WTC11 (cell line): ENCODE data around the gene SLC31A1. TPM values are rescaled to one million over a fixed set of nuclear protein-coding genes. Genes with fewer than 3 reads are reported as not detected.

ENCODE experiments used
- ATAC-seq: fragments of 200-7000 bp; cut with Tn5 transposase; 2 replicates; pipeline ENCODE4 v1.10.0; 2021; ENCODE audit warnings: mild to moderate bottlenecking, moderate library complexity
- CTCF ChIA-PET: fragments of 300-600 bp; sonication (Branson Sonifier 250); formaldehyde crosslinking; loops from one replicate; lab custom pipeline; 2021; ENCODE audit warnings: antibody characterized with exemption; lab: Charles Lee
- POLR2A ChIA-PET: fragments of 350-600 bp; sonication (Branson Sonifier 250); formaldehyde crosslinking; loops from one replicate; lab custom pipeline; 2021; ENCODE audit warnings: antibody characterized with exemption; lab: Charles Lee
- DNase-seq: peaks from one replicate; pipeline ENCODE4 v3.0.0; 2021; ENCODE audit warnings: low spot score
- H3K27ac Mint-ChIP-seq: 2 replicates; pipeline ENCODE4 v1.8.0; 2021; ENCODE audit warnings: mixed read lengths
- H3K27me3 Mint-ChIP-seq: 2 replicates; pipeline ENCODE4 v1.8.0; 2021; ENCODE audit warnings: low read depth, mild to moderate bottlenecking, moderate library complexity, mixed read lengths
- H3K36me3 Mint-ChIP-seq: 2 replicates; pipeline ENCODE4 v1.8.0; 2021; ENCODE audit warnings: mixed read lengths
- H3K4me1 Mint-ChIP-seq: 2 replicates; pipeline ENCODE4 v1.8.0; 2022; ENCODE audit warnings: mixed read lengths
- H3K4me3 Mint-ChIP-seq: 2 replicates; pipeline ENCODE4 v1.8.0; 2021; ENCODE audit warnings: mild to moderate bottlenecking, moderate library complexity, mixed read lengths
- H3K9me3 Mint-ChIP-seq: 2 replicates; pipeline ENCODE4 v1.8.0; 2021; ENCODE audit warnings: mixed read lengths
- CBFB ChIP-seq: sonication (generic); formaldehyde crosslinking; IDR thresholded peaks from 2 replicates; pipeline ENCODE4 v1.8.1; 2022; ENCODE audit warnings: mild to moderate bottlenecking, low read depth, missing genetic modification reagents
- CREB1 ChIP-seq: sonication (generic); formaldehyde crosslinking; IDR thresholded peaks from 2 replicates; pipeline ENCODE4 v1.8.0; 2023; ENCODE audit warnings: mild to moderate bottlenecking, missing genetic modification reagents
- CREM ChIP-seq: sonication (generic); formaldehyde crosslinking; IDR thresholded peaks from 2 replicates; pipeline ENCODE4 v1.8.1; 2022; ENCODE audit warnings: mild to moderate bottlenecking, missing genetic modification reagents, moderate library complexity
- ELF4 ChIP-seq: sonication (generic); formaldehyde crosslinking; IDR thresholded peaks from 2 replicates; pipeline ENCODE4 v1.8.1; 2022; ENCODE audit warnings: low read depth, mild to moderate bottlenecking, moderate library complexity, missing genetic modification reagents
- FOXK1 ChIP-seq: sonication (generic); formaldehyde crosslinking; IDR thresholded peaks from 2 replicates; pipeline ENCODE4 v1.8.0; 2022; ENCODE audit warnings: mild to moderate bottlenecking, moderate library complexity, missing genetic modification reagents
- GABPB1 ChIP-seq: sonication (generic); formaldehyde crosslinking; IDR thresholded peaks from 2 replicates; pipeline ENCODE4 v1.8.1; 2023; ENCODE audit warnings: mild to moderate bottlenecking, missing genetic modification reagents
- MYBL2 ChIP-seq: sonication (generic); formaldehyde crosslinking; IDR thresholded peaks from 2 replicates; pipeline ENCODE4 v1.8.1; 2023; ENCODE audit warnings: mild to moderate bottlenecking, moderate library complexity, missing genetic modification reagents
- NFATC4 ChIP-seq: fragments of 250-450 bp; sonication (Bioruptor Pico); IDR thresholded peaks from 2 replicates; pipeline ENCODE4 v1.9.0; 2021; ENCODE audit warnings: mild to moderate bottlenecking
- PRRX2 ChIP-seq: fragments of 250-450 bp; sonication (Bioruptor Pico); IDR thresholded peaks from 2 replicates; pipeline ENCODE4 v1.8.0; 2021; ENCODE audit warnings: mild to moderate bottlenecking
- SOX15 ChIP-seq: fragments of 250-450 bp; sonication (Bioruptor Pico); IDR thresholded peaks from 2 replicates; pipeline ENCODE4 v1.9.0; 2021; ENCODE audit warnings: mild to moderate bottlenecking
- TEAD1 ChIP-seq: sonication (generic); formaldehyde crosslinking; IDR thresholded peaks from 2 replicates; pipeline ENCODE4 v1.8.0; 2022; ENCODE audit warnings: mild to moderate bottlenecking, missing genetic modification reagents
- TP53 ChIP-seq: sonication (generic); formaldehyde crosslinking; IDR thresholded peaks from 2 replicates; pipeline ENCODE4 v1.8.1; 2023; ENCODE audit warnings: mild to moderate bottlenecking, missing genetic modification reagents
- ZNF232 ChIP-seq: sonication (generic); formaldehyde crosslinking; IDR thresholded peaks from 2 replicates; pipeline ENCODE4 v1.8.0; 2022; ENCODE audit warnings: mild to moderate bottlenecking, missing genetic modification reagents
- total RNA-seq: library from RNA; stranded (reverse); gene quantifications from 3 replicates; pipeline ENCODE4 v1.2.3, GENCODE V29; 2021
- TF ChIP-seq, protein P1 (sequence below): sonication (generic); formaldehyde crosslinking; IDR thresholded peaks from 2 replicates; pipeline ENCODE4 v1.8.0; 2022; ENCODE audit warnings: missing genetic modification reagents
- TF ChIP-seq, protein P2 (sequence below): sonication (generic); formaldehyde crosslinking; IDR thresholded peaks from 2 replicates; pipeline ENCODE4 v1.8.0; 2022; ENCODE audit warnings: mild to moderate bottlenecking, missing genetic modification reagents
- TF ChIP-seq, protein P3 (sequence below): sonication (generic); formaldehyde crosslinking; IDR thresholded peaks from 2 replicates; pipeline ENCODE4 v1.8.0; 2022; ENCODE audit warnings: mild to moderate bottlenecking, missing genetic modification reagents
- TF ChIP-seq, protein P4 (sequence below): sonication (generic); formaldehyde crosslinking; IDR thresholded peaks from 2 replicates; pipeline ENCODE4 v1.8.1; 2023; ENCODE audit warnings: mild to moderate bottlenecking, missing genetic modification reagents, borderline replicate concordance
- TF ChIP-seq, protein P5 (sequence below): sonication (generic); formaldehyde crosslinking; IDR thresholded peaks from 2 replicates; pipeline ENCODE4 v1.8.0; 2022; ENCODE audit warnings: mild to moderate bottlenecking, missing genetic modification reagents
- TF ChIP-seq, protein P6 (sequence below): sonication (generic); formaldehyde crosslinking; IDR thresholded peaks from 2 replicates; pipeline ENCODE4 v1.8.1; 2022; ENCODE audit warnings: mild to moderate bottlenecking, moderate library complexity, missing genetic modification reagents
- TF ChIP-seq, protein P7 (sequence below): sonication (generic); formaldehyde crosslinking; IDR thresholded peaks from 2 replicates; pipeline ENCODE4 v1.8.0; 2023; ENCODE audit warnings: missing genetic modification reagents
- TF ChIP-seq, protein P8 (sequence below): fragments of 250-450 bp; sonication (Bioruptor Pico); IDR thresholded peaks from 2 replicates; pipeline ENCODE4 v1.8.0; 2021; ENCODE audit warnings: mild to moderate bottlenecking

SLC31A1 gene
- total RNA-seq, 1 experiment from 2014 or later: 43.9 TPM

DNA sequence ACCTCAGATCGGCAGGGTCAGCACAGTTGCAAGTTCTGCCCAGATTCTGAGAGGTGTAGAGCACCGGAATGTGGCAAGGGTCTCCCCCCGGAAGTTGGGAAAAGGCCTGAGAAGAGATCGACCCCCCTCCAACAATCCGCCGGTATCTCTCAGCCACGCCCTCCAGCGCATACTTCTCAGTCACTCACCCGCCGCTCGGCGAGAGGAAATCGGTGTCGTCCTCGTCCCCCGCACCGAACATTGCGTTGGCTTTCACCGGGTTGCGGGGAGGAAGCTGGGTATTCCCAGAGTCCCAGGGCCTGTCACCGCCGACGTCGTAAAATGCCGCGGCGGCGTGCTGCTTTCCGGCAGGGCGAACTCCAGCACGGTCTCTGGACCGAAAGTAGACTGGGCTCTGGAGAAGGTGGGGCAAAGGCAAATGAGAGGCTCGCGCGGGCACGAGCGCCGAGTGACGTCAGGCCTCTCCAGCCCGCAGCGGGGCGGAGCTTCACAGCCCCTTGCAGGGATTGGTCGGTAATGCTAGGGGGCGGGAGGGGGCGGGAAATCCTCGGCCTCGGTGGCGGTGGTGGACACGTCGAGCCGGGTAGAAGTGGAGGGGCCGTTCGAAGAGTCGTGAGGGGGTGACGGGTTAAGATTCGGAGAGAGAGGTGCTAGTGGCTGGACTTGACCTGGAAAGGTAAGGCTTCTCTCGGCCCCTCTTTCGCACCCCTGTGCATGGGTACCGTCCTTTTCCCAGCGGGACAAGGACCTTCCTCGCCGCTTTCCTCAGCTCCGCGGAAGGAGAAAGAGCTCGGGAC lies at the start of gene SLC31A1, which contains the start of gene FKBP15 (continued):
- TF ChIP-seq, protein P1, sequence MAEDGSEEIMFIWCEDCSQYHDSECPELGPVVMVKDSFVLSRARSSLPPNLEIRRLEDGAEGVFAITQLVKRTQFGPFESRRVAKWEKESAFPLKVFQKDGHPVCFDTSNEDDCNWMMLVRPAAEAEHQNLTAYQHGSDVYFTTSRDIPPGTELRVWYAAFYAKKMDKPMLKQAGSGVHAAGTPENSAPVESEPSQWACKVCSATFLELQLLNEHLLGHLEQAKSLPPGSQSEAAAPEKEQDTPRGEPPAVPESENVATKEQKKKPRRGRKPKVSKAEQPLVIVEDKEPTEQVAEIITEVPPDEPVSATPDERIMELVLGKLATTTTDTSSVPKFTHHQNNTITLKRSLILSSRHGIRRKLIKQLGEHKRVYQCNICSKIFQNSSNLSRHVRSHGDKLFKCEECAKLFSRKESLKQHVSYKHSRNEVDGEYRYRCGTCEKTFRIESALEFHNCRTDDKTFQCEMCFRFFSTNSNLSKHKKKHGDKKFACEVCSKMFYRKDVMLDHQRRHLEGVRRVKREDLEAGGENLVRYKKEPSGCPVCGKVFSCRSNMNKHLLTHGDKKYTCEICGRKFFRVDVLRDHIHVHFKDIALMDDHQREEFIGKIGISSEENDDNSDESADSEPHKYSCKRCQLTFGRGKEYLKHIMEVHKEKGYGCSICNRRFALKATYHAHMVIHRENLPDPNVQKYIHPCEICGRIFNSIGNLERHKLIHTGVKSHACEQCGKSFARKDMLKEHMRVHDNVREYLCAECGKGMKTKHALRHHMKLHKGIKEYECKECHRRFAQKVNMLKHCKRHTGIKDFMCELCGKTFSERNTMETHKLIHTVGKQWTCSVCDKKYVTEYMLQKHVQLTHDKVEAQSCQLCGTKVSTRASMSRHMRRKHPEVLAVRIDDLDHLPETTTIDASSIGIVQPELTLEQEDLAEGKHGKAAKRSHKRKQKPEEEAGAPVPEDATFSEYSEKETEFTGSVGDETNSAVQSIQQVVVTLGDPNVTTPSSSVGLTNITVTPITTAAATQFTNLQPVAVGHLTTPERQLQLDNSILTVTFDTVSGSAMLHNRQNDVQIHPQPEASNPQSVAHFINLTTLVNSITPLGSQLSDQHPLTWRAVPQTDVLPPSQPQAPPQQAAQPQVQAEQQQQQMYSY: no peak
- TF ChIP-seq, protein P2, sequence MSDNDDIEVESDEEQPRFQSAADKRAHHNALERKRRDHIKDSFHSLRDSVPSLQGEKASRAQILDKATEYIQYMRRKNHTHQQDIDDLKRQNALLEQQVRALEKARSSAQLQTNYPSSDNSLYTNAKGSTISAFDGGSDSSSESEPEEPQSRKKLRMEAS (CRISPR knock-in tag): peak; percentile 58; the same call in 1 of the 2 replicates
- TF ChIP-seq NFATC4 (no peak), GABPB1 (CRISPR knock-in tag) (peak; percentile 77), MYBL2 (CRISPR knock-in tag) (peak; percentile 81; the same call in 1 of the 2 replicates), SOX15 (no peak), TEAD1 (CRISPR knock-in tag) (0 out of 2 replicates have a peak, but pooled peaks have one; percentile 6), FOXK1 (CRISPR knock-in tag) (peak; percentile 86; the same call in 1 of the 2 replicates), CREM (CRISPR knock-in tag) (peak; percentile 67; the same call in 1 of the 2 replicates), CREB1 (peak; percentile 63; the same call in 1 of the 2 replicates)
- TF ChIP-seq, protein P3, sequence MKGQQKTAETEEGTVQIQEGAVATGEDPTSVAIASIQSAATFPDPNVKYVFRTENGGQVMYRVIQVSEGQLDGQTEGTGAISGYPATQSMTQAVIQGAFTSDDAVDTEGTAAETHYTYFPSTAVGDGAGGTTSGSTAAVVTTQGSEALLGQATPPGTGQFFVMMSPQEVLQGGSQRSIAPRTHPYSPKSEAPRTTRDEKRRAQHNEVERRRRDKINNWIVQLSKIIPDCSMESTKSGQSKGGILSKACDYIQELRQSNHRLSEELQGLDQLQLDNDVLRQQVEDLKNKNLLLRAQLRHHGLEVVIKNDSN (CRISPR knock-in tag): peak; percentile 48; the same call in 1 of the 2 replicates
- TF ChIP-seq, protein P4, sequence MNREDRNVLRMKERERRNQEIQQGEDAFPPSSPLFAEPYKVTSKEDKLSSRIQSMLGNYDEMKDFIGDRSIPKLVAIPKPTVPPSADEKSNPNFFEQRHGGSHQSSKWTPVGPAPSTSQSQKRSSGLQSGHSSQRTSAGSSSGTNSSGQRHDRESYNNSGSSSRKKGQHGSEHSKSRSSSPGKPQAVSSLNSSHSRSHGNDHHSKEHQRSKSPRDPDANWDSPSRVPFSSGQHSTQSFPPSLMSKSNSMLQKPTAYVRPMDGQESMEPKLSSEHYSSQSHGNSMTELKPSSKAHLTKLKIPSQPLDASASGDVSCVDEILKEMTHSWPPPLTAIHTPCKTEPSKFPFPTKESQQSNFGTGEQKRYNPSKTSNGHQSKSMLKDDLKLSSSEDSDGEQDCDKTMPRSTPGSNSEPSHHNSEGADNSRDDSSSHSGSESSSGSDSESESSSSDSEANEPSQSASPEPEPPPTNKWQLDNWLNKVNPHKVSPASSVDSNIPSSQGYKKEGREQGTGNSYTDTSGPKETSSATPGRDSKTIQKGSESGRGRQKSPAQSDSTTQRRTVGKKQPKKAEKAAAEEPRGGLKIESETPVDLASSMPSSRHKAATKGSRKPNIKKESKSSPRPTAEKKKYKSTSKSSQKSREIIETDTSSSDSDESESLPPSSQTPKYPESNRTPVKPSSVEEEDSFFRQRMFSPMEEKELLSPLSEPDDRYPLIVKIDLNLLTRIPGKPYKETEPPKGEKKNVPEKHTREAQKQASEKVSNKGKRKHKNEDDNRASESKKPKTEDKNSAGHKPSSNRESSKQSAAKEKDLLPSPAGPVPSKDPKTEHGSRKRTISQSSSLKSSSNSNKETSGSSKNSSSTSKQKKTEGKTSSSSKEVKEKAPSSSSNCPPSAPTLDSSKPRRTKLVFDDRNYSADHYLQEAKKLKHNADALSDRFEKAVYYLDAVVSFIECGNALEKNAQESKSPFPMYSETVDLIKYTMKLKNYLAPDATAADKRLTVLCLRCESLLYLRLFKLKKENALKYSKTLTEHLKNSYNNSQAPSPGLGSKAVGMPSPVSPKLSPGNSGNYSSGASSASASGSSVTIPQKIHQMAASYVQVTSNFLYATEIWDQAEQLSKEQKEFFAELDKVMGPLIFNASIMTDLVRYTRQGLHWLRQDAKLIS (CRISPR knock-in tag): no peak
- TF ChIP-seq, protein P5, sequence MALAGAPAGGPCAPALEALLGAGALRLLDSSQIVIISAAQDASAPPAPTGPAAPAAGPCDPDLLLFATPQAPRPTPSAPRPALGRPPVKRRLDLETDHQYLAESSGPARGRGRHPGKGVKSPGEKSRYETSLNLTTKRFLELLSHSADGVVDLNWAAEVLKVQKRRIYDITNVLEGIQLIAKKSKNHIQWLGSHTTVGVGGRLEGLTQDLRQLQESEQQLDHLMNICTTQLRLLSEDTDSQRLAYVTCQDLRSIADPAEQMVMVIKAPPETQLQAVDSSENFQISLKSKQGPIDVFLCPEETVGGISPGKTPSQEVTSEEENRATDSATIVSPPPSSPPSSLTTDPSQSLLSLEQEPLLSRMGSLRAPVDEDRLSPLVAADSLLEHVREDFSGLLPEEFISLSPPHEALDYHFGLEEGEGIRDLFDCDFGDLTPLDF: 0 out of 2 replicates have a peak, but pooled peaks have one; percentile 51
- TF ChIP-seq, protein P6, sequence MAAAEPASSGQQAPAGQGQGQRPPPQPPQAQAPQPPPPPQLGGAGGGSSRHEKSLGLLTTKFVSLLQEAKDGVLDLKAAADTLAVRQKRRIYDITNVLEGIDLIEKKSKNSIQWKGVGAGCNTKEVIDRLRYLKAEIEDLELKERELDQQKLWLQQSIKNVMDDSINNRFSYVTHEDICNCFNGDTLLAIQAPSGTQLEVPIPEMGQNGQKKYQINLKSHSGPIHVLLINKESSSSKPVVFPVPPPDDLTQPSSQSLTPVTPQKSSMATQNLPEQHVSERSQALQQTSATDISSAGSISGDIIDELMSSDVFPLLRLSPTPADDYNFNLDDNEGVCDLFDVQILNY: peak; percentile 79; the same call in 1 of the 2 replicates

DNA sequence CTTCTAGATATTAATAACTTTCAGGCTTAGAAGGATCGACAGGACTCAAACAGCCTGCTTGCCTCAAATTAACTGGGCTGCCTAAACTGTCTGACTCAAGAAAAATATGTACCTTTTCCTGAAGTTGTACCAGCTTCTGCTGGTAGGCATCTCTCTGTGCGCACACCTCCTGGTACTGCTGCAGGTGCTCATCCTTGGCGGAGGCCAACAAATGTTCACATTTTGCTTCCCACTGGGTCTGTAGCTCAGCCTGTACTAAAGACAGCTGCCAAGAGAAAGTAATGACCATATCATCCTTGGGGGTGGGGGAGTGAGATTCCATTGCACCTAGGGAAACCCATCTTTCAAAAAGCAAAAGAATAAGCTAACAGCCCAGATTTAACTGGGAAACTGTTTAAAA lies 48.0 kb upstream of the SLC31A1 start:
- Mint-ChIP-seq H3K4me1 (no peaks in the 10 kb centered on the region), H3K27ac (no peak overlapping the region), H3K27me3 (no peaks in the 10 kb centered on the region), H3K36me3 (peaks cover 67% of the 10 kb centered on the region), H3K4me3 (no peak overlapping the region), H3K9me3 (peaks cover 8% of the 10 kb centered on the region)
- ATAC-seq (no peak), DNase-seq (no peak)
- POLR2A ChIA-PET: no interaction called here
- CTCF ChIA-PET: interaction anchor here (1.9 kb wide), 1 partner anchor 22 kb away, joined by 4 read pairs; the partner anchor contains the start of gene SLC31A2
- TF ChIP-seq, protein P2 (CRISPR knock-in tag): no peak
- TF ChIP-seq CBFB (CRISPR knock-in tag): no peak
- TF ChIP-seq, protein P7, sequence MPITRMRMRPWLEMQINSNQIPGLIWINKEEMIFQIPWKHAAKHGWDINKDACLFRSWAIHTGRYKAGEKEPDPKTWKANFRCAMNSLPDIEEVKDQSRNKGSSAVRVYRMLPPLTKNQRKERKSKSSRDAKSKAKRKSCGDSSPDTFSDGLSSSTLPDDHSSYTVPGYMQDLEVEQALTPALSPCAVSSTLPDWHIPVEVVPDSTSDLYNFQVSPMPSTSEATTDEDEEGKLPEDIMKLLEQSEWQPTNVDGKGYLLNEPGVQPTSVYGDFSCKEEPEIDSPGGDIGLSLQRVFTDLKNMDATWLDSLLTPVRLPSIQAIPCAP: no peak
- no peak for TF ChIP-seq TP53 (CRISPR knock-in tag)
- TF ChIP-seq ELF4 (CRISPR knock-in tag): no peak
- TF ChIP-seq PRRX2 (CRISPR knock-in tag): no peak
- TF ChIP-seq, protein P8, sequence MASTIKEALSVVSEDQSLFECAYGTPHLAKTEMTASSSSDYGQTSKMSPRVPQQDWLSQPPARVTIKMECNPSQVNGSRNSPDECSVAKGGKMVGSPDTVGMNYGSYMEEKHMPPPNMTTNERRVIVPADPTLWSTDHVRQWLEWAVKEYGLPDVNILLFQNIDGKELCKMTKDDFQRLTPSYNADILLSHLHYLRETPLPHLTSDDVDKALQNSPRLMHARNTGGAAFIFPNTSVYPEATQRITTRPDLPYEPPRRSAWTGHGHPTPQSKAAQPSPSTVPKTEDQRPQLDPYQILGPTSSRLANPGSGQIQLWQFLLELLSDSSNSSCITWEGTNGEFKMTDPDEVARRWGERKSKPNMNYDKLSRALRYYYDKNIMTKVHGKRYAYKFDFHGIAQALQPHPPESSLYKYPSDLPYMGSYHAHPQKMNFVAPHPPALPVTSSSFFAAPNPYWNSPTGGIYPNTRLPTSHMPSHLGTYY (CRISPR knock-in tag): no peak
- no peak for TF ChIP-seq ZNF232 (CRISPR knock-in tag)
